ENCODE results near the gene WASF3. TPM values are rescaled to one million over a fixed set of nuclear protein-coding genes. Genes with fewer than 3 reads are reported as not detected.

WASF3 gene
- total and polyA plus RNA-seq, 2 donors from 2014 or later = 3.7 to 18.5 TPM

- Histone ChIP-seq H3K9me3 (ENCODE audit: control insufficient read depth in 2 of 3, insufficient read depth in 1 of 3, low read length in 3 of 3) (peaks cover 0 to 5% (median 0%) of the 10 kb centered on the region in 3 donors), H3K4me1 (ENCODE audit: control insufficient read depth in 2 of 3, insufficient read depth in 2 of 3, low read depth in 1 of 3, low read length in 3 of 3) (peaks cover 0 to 4% (median 0%) of the 10 kb centered on the region in 3 donors), H3K27ac (ENCODE audit: low read depth in 2 of 2, low read length in 2 of 2) (no peak overlapping the region), H3K36me3 (ENCODE audit: control insufficient read depth in 2 of 3, insufficient read depth in 3 of 3, low read length in 3 of 3) (no peaks in the 10 kb centered on the region), H3K27me3 (ENCODE audit: control insufficient read depth, insufficient read depth, low read length) (no peaks in the 10 kb centered on the region), H3K9ac (ENCODE audit: low read length in 3 of 3) (no peak overlapping the region), H3K4me3 (ENCODE audit: low read length in 3 of 3) (no peak overlapping the region)
- FAIRE-seq (no peak), DNase-seq (no peak)
- intact Hi-C loops (cut with DNase I) = no loop called here
- no peak for TF ChIP-seq CTCF (IDR thresholded peaks at IDR 0.05; ENCODE audit: borderline replicate concordance, extremely low read depth, insufficient read depth)
These were observed 22.1 kb downstream of the WASF3 start for GRCh38 chr13:26579580-26579979.

DNA sequence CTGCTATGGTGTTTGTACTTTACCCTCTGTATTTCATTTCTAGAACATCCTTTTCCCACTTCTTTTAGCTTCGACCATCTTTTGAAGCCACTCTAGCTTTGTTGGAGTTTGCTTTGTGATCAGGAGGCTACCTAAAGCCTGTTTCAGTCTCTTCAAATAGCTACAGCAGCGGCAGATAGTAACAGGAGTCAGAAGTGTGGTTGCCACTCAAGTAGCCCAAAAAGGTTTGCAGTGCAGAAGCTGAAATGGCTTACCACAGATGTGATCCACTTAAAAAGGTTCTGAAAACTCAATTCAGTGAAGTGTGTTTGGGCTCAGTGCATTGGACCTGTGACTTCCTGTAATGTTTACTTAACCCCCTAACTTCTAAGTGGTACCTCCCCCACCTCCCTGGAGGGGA, 26.2 kb downstream of the WASF3 start:
- intact Hi-C loops (cut with DNase I) = no loop called here
- no peak for DNase-seq
- no peaks in the 10 kb centered on the region for H3K27me3 ChIP-seq (ENCODE audit: control insufficient read depth, insufficient read depth, low read length)
- no peak overlapping the region for H3K27ac ChIP-seq (ENCODE audit: low read depth in 2 of 2, low read length in 2 of 2)
- no peak overlapping the region for H3K9ac ChIP-seq (ENCODE audit: low read length in 3 of 3)
- peaks cover 0 to under 1% (median 0%) of the 10 kb centered on the region in 3 donors for H3K9me3 ChIP-seq (ENCODE audit: control insufficient read depth in 2 of 3, insufficient read depth in 1 of 3, low read length in 3 of 3)
- peaks cover 0 to 4% (median 0%) of the 10 kb centered on the region in 3 donors for H3K4me1 ChIP-seq (ENCODE audit: control insufficient read depth in 2 of 3, insufficient read depth in 2 of 3, low read depth in 1 of 3, low read length in 3 of 3)
- TF ChIP-seq CTCF (IDR thresholded peaks at IDR 0.05; ENCODE audit: borderline replicate concordance, extremely low read depth, insufficient read depth) = no peak
- no peak for FAIRE-seq
- no peak overlapping the region for H3K4me3 ChIP-seq (ENCODE audit: low read length in 3 of 3)
- no peaks in the 10 kb centered on the region for H3K36me3 ChIP-seq (ENCODE audit: control insufficient read depth in 2 of 3, insufficient read depth in 3 of 3, low read length in 3 of 3)

- TF ChIP-seq CTCF (IDR thresholded peaks at IDR 0.05; ENCODE audit: borderline replicate concordance, extremely low read depth, insufficient read depth) = no peak
- Histone ChIP-seq H3K36me3 (ENCODE audit: control insufficient read depth in 2 of 3, insufficient read depth in 3 of 3, low read length in 3 of 3) (no peaks in the 10 kb centered on the region), H3K4me3 (ENCODE audit: low read length in 3 of 3) (no peak overlapping the region), H3K9ac (ENCODE audit: low read length in 3 of 3) (no peak overlapping the region), H3K27ac (ENCODE audit: low read depth in 2 of 2, low read length in 2 of 2) (no peak overlapping the region), H3K27me3 (ENCODE audit: control insufficient read depth, insufficient read depth, low read length) (no peaks in the 10 kb centered on the region), H3K9me3 (ENCODE audit: control insufficient read depth in 2 of 3, insufficient read depth in 1 of 3, low read length in 3 of 3) (no peaks in the 10 kb centered on the region), H3K4me1 (ENCODE audit: control insufficient read depth in 2 of 3, insufficient read depth in 2 of 3, low read depth in 1 of 3, low read length in 3 of 3) (peaks cover 0 to 4% (median 0%) of the 10 kb centered on the region in 3 donors)
- intact Hi-C loops (cut with DNase I) = no loop called here
- no peak for FAIRE-seq
- DNase-seq = no peak
These were observed 27.2 kb downstream of the WASF3 start for GRCh38 chr13:26584713-26585112.

GRCh38 chr13:26585136-26585535, 27.7 kb downstream of the WASF3 start:
- Histone ChIP-seq H3K4me3 (ENCODE audit: low read length in 3 of 3) (no peak overlapping the region), H3K9ac (ENCODE audit: low read length in 3 of 3) (no peak overlapping the region), H3K27ac (ENCODE audit: low read depth in 2 of 2, low read length in 2 of 2) (no peak overlapping the region), H3K4me1 (ENCODE audit: control insufficient read depth in 2 of 3, insufficient read depth in 2 of 3, low read depth in 1 of 3, low read length in 3 of 3) (peaks cover 0 to 4% (median 0%) of the 10 kb centered on the region in 3 donors), H3K27me3 (ENCODE audit: control insufficient read depth, insufficient read depth, low read length) (no peaks in the 10 kb centered on the region), H3K36me3 (ENCODE audit: control insufficient read depth in 2 of 3, insufficient read depth in 3 of 3, low read length in 3 of 3) (no peaks in the 10 kb centered on the region), H3K9me3 (ENCODE audit: control insufficient read depth in 2 of 3, insufficient read depth in 1 of 3, low read length in 3 of 3) (no peaks in the 10 kb centered on the region)
- no peak for TF ChIP-seq CTCF (IDR thresholded peaks at IDR 0.05; ENCODE audit: borderline replicate concordance, extremely low read depth, insufficient read depth)
- intact Hi-C loops (cut with DNase I) = no loop called here
- FAIRE-seq (no peak), DNase-seq (no peak)
